Mesothelial cell of epicardium (in vitro differentiated cells): ENCODE data around the gene TMTC2. TPM values are rescaled to one million over a fixed set of nuclear protein-coding genes. Genes with fewer than 3 reads are reported as not detected.

Source experiments
- DNase-seq, 2 experiments: peaks; one replicate each; pipeline ENCODE4 v3.0.0; 2021; ENCODE audit warnings: low spot score in 2 of 2; ENCODE audit not compliant: unreplicated experiment in 2 of 2
- H3K27ac Mint-ChIP-seq: 2 replicates; pipeline ENCODE4 v1.8.0; 2021; ENCODE audit warnings: mixed read lengths
- H3K27me3 Mint-ChIP-seq: 2 replicates; pipeline ENCODE4 v1.8.0; 2021; ENCODE audit warnings: low read depth, mixed read lengths
- H3K36me3 Mint-ChIP-seq: 2 replicates; pipeline ENCODE4 v1.8.0; 2021; ENCODE audit warnings: mixed read lengths
- H3K4me1 Mint-ChIP-seq: 2 replicates; pipeline ENCODE4 v1.8.0; 2021; ENCODE audit warnings: mixed read lengths
- H3K4me3 Mint-ChIP-seq: 2 replicates; pipeline ENCODE4 v1.8.0; 2021; ENCODE audit warnings: mild to moderate bottlenecking, moderate library complexity, mixed read lengths
- H3K9me3 Mint-ChIP-seq: 2 replicates; pipeline ENCODE4 v1.8.0; 2021; ENCODE audit warnings: mixed read lengths
- total RNA-seq: library from RNA; stranded (reverse); gene quantifications from 3 replicates; pipeline ENCODE4 v1.2.1, GENCODE V29; 2021
- TF ChIP-seq, protein P1 (sequence below): fragments of 200-600 bp; sonication (generic); IDR thresholded peaks from one replicate; pipeline ENCODE4 v1.5.0; 2021; ENCODE audit warnings: antibody characterized with exemption; ENCODE audit not compliant: unreplicated experiment

Gene TMTC2
- total RNA-seq, 1 donor from 2014 or later: 38.3 TPM

DNA sequence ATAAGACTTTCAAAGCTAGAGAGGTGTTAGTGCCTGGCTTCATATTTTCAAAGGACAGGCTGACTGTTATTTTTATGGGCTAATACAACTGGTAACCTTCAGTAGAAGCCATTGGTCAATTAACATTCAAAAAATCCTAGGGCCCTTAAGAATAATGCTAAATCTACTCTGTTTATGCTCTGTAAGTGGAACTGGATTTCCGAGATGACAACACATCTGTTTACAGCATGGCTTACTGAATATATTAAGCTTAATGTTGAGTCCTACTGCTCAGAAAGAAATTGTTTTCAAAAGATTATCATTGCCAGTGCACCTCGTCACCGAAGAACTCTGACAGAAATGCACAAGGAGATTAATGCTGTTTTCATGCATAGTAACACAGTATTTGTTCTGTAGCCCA, 239.9 kb downstream of the TMTC2 start:
- H3K4me1 Mint-ChIP-seq: peaks cover 19% of the 10 kb centered on the region
- H3K9me3 Mint-ChIP-seq: no peaks in the 10 kb centered on the region
- H3K27me3 Mint-ChIP-seq: no peaks in the 10 kb centered on the region
- no peak overlapping the region for H3K4me3 Mint-ChIP-seq
- TF ChIP-seq, protein P1, sequence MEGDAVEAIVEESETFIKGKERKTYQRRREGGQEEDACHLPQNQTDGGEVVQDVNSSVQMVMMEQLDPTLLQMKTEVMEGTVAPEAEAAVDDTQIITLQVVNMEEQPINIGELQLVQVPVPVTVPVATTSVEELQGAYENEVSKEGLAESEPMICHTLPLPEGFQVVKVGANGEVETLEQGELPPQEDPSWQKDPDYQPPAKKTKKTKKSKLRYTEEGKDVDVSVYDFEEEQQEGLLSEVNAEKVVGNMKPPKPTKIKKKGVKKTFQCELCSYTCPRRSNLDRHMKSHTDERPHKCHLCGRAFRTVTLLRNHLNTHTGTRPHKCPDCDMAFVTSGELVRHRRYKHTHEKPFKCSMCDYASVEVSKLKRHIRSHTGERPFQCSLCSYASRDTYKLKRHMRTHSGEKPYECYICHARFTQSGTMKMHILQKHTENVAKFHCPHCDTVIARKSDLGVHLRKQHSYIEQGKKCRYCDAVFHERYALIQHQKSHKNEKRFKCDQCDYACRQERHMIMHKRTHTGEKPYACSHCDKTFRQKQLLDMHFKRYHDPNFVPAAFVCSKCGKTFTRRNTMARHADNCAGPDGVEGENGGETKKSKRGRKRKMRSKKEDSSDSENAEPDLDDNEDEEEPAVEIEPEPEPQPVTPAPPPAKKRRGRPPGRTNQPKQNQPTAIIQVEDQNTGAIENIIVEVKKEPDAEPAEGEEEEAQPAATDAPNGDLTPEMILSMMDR: no peak
- H3K27ac Mint-ChIP-seq: no peak overlapping the region
- H3K36me3 Mint-ChIP-seq: no peaks in the 10 kb centered on the region
- DNase-seq: no peak

DNA sequence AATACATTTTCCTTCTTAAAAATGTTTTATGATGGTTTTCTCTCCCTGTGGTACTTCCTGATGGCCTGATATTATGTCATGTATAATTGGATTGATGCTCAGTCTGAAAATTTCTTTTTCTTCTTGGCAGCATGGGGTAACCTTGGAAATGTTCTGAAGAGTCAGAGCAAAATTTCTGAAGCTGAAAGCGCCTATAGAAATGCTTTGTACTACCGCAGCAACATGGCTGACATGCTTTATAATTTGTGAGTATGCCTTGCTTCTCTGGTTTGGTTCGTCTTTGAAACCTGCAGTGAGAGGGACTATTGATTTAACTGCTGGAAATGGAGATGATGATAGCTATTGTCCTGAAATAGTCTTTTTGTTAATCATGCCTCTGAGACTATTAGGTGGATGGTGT, 243.6 kb downstream of the TMTC2 start:
- peaks cover 5% of the 10 kb centered on the region for H3K36me3 Mint-ChIP-seq
- no peaks in the 10 kb centered on the region for H3K9me3 Mint-ChIP-seq
- TF ChIP-seq, protein P1: no peak
- no peaks in the 10 kb centered on the region for H3K27me3 Mint-ChIP-seq
- H3K27ac Mint-ChIP-seq: peak overlapping the region; percentile 75
- no peak overlapping the region for H3K4me3 Mint-ChIP-seq
- no peak for DNase-seq
- H3K4me1 Mint-ChIP-seq: peaks cover 29% of the 10 kb centered on the region

DNA sequence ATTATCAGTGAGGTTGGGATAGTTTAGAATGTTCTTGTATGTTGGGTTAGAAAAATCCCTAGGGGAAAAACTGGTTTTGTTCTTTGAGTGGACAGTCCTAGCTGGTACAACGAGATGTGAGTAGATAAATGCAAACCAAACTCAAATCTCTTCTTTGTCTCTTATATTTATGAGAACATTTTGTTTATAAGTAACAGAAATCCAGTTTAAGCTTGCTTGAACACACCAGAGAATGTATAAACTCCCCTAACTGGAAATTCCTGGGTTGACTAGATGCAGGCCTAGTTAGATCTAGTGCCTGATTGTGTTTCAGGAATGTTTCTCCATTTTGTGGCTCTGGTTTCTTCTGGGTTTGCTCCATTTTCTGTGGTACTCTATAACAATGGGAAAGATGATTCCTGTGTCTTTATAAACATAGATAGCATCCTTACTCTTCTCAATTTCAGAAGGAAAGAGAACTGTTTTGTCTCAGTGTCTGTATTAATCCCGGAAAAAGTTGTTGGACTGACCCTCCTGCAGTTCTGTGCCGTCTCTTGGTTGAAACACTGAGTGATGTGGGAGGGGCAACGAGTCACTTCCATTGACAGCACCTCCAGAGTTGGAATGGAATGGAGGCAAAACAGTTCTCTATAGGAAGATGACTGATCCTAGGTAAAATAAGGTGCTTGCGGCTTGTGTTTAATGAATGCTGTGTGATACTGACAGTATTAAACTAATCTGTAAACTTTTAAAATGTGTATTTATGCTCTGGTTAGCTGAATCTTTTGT, 244.8 kb downstream of the TMTC2 start:
- no peaks in the 10 kb centered on the region for H3K9me3 Mint-ChIP-seq
- H3K27me3 Mint-ChIP-seq: no peaks in the 10 kb centered on the region
- peaks cover 29% of the 10 kb centered on the region for H3K4me1 Mint-ChIP-seq
- DNase-seq: no peak
- TF ChIP-seq, protein P1: no peak
- H3K27ac Mint-ChIP-seq: peak overlapping the region; percentile 85
- peaks cover 5% of the 10 kb centered on the region for H3K36me3 Mint-ChIP-seq
- no peak overlapping the region for H3K4me3 Mint-ChIP-seq

DNA sequence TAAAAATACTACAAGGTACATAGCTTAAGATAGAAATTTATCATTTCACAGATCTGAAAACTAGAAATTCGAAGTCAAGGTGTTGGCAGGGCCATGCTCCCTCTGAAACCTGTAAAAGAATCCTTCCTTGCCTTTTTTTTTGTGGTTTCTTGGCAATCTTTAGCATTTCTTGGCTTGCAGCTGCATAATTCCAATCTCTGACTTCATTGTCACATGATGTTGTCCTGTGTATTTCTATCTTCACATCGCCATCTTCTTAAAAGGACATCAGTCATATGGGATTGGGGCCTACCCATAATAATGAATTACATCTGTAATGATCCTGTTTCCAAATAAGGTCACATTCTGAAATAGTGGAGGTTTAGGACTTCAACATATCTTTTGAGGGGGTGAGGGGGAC, 250.4 kb downstream of the TMTC2 start:
- TF ChIP-seq, protein P1: no peak
- no peak overlapping the region for H3K4me3 Mint-ChIP-seq
- DNase-seq: no peak
- no peak overlapping the region for H3K27ac Mint-ChIP-seq
- H3K4me1 Mint-ChIP-seq: peaks cover 18% of the 10 kb centered on the region
- H3K9me3 Mint-ChIP-seq: no peaks in the 10 kb centered on the region
- no peaks in the 10 kb centered on the region for H3K27me3 Mint-ChIP-seq
- peaks cover 5% of the 10 kb centered on the region for H3K36me3 Mint-ChIP-seq

DNA sequence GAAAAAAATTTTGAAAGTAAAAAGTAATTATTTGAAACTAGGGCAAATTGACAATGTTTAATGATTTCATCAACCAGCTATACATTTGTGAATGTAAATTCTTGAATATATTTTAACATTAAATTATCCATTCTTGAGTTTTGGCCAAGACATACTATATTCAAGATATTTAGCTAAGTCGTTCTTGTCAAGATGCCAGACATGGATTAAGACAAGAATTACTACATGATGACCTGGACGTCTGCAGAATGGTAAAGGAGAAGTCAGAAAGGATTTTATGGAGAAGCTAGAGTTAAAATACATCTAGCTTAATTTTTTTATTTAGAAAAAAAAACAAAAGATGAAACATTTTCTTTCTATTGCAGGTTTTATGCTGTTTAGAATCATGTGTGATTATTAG, 255.8 kb downstream of the TMTC2 start:
- DNase-seq: no peak
- Mint-ChIP-seq H3K9me3 (no peaks in the 10 kb centered on the region), H3K36me3 (no peaks in the 10 kb centered on the region), H3K27ac (no peak overlapping the region), H3K4me3 (no peak overlapping the region), H3K27me3 (no peaks in the 10 kb centered on the region), H3K4me1 (peaks cover 19% of the 10 kb centered on the region)
- TF ChIP-seq, protein P1: no peak
